GM23338 (cell line): ENCODE results near the gene DDX54.

Experiments
- POLR2AphosphoS5 ChIP-seq: IDR thresholded peaks from 2 replicates; pipeline ENCODE4 v1.6.1; 2016; ENCODE audit warnings: antibody characterized with exemption, low read depth
- ZNF331 ChIP-seq: fragments of 250-450 bp; sonication (Bioruptor Pico); IDR thresholded peaks from 2 replicates; pipeline ENCODE4 v1.5.0; 2020; ENCODE audit warnings: low read depth, mild to moderate bottlenecking, moderate library complexity
- TF ChIP-seq, protein P1 (sequence below): IDR thresholded peaks from one replicate; pipeline ENCODE4 v1.6.1; 2018; ENCODE audit warnings: antibody characterized with exemption; ENCODE audit not compliant: unreplicated experiment

DNA sequence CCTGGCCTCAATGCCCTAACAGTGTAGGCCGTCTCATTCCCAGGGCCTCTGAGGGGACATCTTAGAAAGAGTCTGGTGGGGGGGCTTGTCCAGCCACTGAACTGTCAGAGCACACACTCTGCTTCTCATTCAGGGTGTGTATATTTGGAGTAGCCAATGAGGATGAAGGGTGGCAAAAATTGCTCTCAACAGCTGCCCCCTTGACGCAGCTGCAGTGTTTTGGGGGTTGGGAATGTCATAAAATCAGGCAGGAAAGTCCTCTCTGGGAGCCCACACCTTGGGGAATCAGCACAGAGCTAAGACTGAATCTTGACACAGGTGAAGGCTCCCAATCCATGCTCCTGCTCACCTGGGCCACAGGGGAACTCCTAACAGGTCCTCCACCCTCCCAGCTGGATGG is 51.2 kb downstream of the DDX54 start:
- no peak for TF ChIP-seq POLR2AphosphoS5
- TF ChIP-seq ZNF331 (CRISPR knock-in tag): no peak
- TF ChIP-seq, protein P1, sequence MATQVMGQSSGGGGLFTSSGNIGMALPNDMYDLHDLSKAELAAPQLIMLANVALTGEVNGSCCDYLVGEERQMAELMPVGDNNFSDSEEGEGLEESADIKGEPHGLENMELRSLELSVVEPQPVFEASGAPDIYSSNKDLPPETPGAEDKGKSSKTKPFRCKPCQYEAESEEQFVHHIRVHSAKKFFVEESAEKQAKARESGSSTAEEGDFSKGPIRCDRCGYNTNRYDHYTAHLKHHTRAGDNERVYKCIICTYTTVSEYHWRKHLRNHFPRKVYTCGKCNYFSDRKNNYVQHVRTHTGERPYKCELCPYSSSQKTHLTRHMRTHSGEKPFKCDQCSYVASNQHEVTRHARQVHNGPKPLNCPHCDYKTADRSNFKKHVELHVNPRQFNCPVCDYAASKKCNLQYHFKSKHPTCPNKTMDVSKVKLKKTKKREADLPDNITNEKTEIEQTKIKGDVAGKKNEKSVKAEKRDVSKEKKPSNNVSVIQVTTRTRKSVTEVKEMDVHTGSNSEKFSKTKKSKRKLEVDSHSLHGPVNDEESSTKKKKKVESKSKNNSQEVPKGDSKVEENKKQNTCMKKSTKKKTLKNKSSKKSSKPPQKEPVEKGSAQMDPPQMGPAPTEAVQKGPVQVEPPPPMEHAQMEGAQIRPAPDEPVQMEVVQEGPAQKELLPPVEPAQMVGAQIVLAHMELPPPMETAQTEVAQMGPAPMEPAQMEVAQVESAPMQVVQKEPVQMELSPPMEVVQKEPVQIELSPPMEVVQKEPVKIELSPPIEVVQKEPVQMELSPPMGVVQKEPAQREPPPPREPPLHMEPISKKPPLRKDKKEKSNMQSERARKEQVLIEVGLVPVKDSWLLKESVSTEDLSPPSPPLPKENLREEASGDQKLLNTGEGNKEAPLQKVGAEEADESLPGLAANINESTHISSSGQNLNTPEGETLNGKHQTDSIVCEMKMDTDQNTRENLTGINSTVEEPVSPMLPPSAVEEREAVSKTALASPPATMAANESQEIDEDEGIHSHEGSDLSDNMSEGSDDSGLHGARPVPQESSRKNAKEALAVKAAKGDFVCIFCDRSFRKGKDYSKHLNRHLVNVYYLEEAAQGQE: no peak
